CD14-positive monocyte (primary cell): ENCODE data around the gene CSNK1G2. TPM values are rescaled to one million over a fixed set of nuclear protein-coding genes. Genes with fewer than 3 reads are reported as not detected.
A peak's percentile ranks its signal among the peaks of the same experiment; 100 is the strongest.

Experiments used
- DNase-seq, 3 donors: peaks; one replicate each; pipeline ENCODE4 v3.0.0-alpha.2; 2011 to 2022
- H2AFZ ChIP-seq: 2 replicates; pipeline ENCODE4 v1.6.0; 2012; ENCODE audit warnings: mild to moderate bottlenecking, low read depth, low read length, inconsistent platforms; ENCODE audit not compliant: insufficient read depth, poor library complexity, severe bottlenecking
- H3K27ac ChIP-seq, 2 donors: 1 replicate in 1 of 2; 2 replicates in 1 of 2; pipeline ENCODE4 v1.5.1; 2012 to 2013; ENCODE audit warnings: low read length in 2 of 2, control low read depth in 1 of 2, inconsistent platforms in 1 of 2, low read depth in 1 of 2, mild to moderate bottlenecking in 1 of 2
- H3K27me3 ChIP-seq, 2 donors: one replicate each; pipeline versions ENCODE4 v1.6.0 to v1.6.1; 2011 to 2013; ENCODE audit warnings: low read length in 2 of 2; ENCODE audit not compliant: control insufficient read depth in 2 of 2, insufficient read depth in 2 of 2
- H3K36me3 ChIP-seq, 2 donors: replicated peaks in 1 of 2; 1 replicate in 1 of 2; 2 replicates in 1 of 2; pipeline versions ENCODE4 v1.5.1 to v1.6.1; 2012 to 2013; ENCODE audit warnings: low read length in 2 of 2, control low read depth in 1 of 2, inconsistent platforms in 1 of 2, mild to moderate bottlenecking in 1 of 2; ENCODE audit not compliant: insufficient read depth in 2 of 2, control insufficient read depth in 1 of 2
- H3K4me1 ChIP-seq, 2 donors: 1 replicate in 1 of 2; 2 replicates in 1 of 2; pipeline versions ENCODE4 v1.5.1 to v1.6.1; 2012 to 2013; ENCODE audit warnings: low read length in 2 of 2, control low read depth in 1 of 2, inconsistent platforms in 1 of 2, mild to moderate bottlenecking in 1 of 2, moderate library complexity in 1 of 2; ENCODE audit not compliant: insufficient read depth in 2 of 2, control insufficient read depth in 1 of 2
- H3K4me2 ChIP-seq: replicated peaks from 2 replicates; pipeline ENCODE3; 2012; ENCODE audit warnings: low read length, moderate library complexity, mild to moderate bottlenecking; ENCODE audit not compliant: poor library complexity, severe bottlenecking; ENCODE audit errors: extremely low read depth
- H3K4me3 ChIP-seq, 3 experiments: fragments of 200-600 bp in 1 of 3; sonication (generic) in 1 of 3; replicated peaks in 1 of 3; 1 replicate in 2 of 3; 2 replicates in 1 of 3; pipeline ENCODE4 v1.5.1; 2011 to 2013; ENCODE audit warnings: low read length in 3 of 3, mild to moderate bottlenecking in 3 of 3, control low read depth in 2 of 3, low read depth in 2 of 3, inconsistent platforms in 1 of 3, moderate library complexity in 1 of 3
- H3K79me2 ChIP-seq: 2 replicates; pipeline ENCODE4 v1.6.0; 2012; ENCODE audit warnings: mild to moderate bottlenecking, control low read depth, inconsistent platforms, low read length, moderate library complexity; ENCODE audit not compliant: insufficient read depth
- H3K9ac ChIP-seq: 2 replicates; pipeline ENCODE4 v1.6.0; 2017; ENCODE audit warnings: low read length, mild to moderate bottlenecking; ENCODE audit not compliant: insufficient read depth, poor library complexity, severe bottlenecking
- H3K9me3 ChIP-seq, 2 donors: replicated peaks in 1 of 2; 1 replicate in 1 of 2; 2 replicates in 1 of 2; pipeline versions ENCODE4 v1.5.1 to v1.6.1; 2012 to 2013; ENCODE audit warnings: low read length in 2 of 2, control low read depth in 1 of 2; ENCODE audit not compliant: control insufficient read depth in 1 of 2, insufficient read depth in 1 of 2
- H4K20me1 ChIP-seq: 2 replicates; pipeline ENCODE4 v1.6.0; 2012; ENCODE audit warnings: mild to moderate bottlenecking, low read length, control low read depth, moderate library complexity; ENCODE audit not compliant: insufficient read depth
- H3K27ac Mint-ChIP-seq, 7 donors: one replicate each; pipeline ENCODE4 v1.8.0; 2020; ENCODE audit warnings: mild to moderate bottlenecking in 7 of 7, mixed read lengths in 7 of 7, moderate library complexity in 6 of 7, inconsistent platforms in 2 of 7
- H3K27me3 Mint-ChIP-seq, 3 donors: one replicate each; pipeline ENCODE4 v1.8.0; 2021 to 2022; ENCODE audit warnings: low read depth in 3 of 3, mild to moderate bottlenecking in 3 of 3, mixed read lengths in 3 of 3, moderate library complexity in 3 of 3, inconsistent platforms in 1 of 3
- H3K36me3 Mint-ChIP-seq, 2 donors: one replicate each; pipeline ENCODE4 v1.8.0; 2020; ENCODE audit warnings: mixed read lengths in 2 of 2, inconsistent platforms in 1 of 2, mild to moderate bottlenecking in 1 of 2
- H3K4me1 Mint-ChIP-seq: one replicate; pipeline ENCODE4 v1.8.0; 2020; ENCODE audit warnings: mild to moderate bottlenecking, mixed read lengths
- H3K4me3 Mint-ChIP-seq, 2 donors: one replicate each; pipeline ENCODE4 v1.8.0; 2020; ENCODE audit warnings: mild to moderate bottlenecking in 2 of 2, mixed read lengths in 2 of 2, moderate library complexity in 1 of 2
- H3K9me3 Mint-ChIP-seq, 7 donors: one replicate each; pipeline ENCODE4 v1.8.0; 2020 to 2022; ENCODE audit warnings: mixed read lengths in 7 of 7, mild to moderate bottlenecking in 6 of 7, moderate library complexity in 6 of 7, inconsistent platforms in 2 of 7
- CTCF ChIP-seq: fragments of 200-600 bp; IDR thresholded peaks from one replicate; pipeline ENCODE4 v1.8.0; 2022; ENCODE audit warnings: antibody characterized with exemption, mild to moderate bottlenecking
- WGBS: methylation state at CpG from one replicate; pipeline ENCODE4 v1.1.5; 2013; ENCODE audit warnings: missing lambda C conversion rate; ENCODE audit not compliant: insufficient coverage; 5-methylcytosine and 5-hydroxymethylcytosine counted together
- intact Hi-C, 2 donors: fragments of 100-400 bp; cut with micrococcal nuclease; formaldehyde crosslinking; loops; one replicate each; pipeline versions ENCODE4 v1.15.0 to v1.15.1; 2023
- polyA plus RNA-seq, 3 donors: library from polyadenylated mRNA; depleted of rRNA in 1 of 3; unstranded in 2 of 3; stranded (reverse) in 1 of 3; fragments of 300-500 nt in 2 of 3; fragments of >200 nt in 1 of 3; fragmentation: Illumina TruSeq in 2 of 3; gene quantifications; 1 replicate in 2 of 3; 2 replicates in 1 of 3; pipeline ENCODE4 v1.2.3, GENCODE V29; 2012 to 2021

The CSNK1G2 gene
- polyA plus RNA-seq, 3 donors = 10.8 to 215 (median 20.3) TPM

DNA sequence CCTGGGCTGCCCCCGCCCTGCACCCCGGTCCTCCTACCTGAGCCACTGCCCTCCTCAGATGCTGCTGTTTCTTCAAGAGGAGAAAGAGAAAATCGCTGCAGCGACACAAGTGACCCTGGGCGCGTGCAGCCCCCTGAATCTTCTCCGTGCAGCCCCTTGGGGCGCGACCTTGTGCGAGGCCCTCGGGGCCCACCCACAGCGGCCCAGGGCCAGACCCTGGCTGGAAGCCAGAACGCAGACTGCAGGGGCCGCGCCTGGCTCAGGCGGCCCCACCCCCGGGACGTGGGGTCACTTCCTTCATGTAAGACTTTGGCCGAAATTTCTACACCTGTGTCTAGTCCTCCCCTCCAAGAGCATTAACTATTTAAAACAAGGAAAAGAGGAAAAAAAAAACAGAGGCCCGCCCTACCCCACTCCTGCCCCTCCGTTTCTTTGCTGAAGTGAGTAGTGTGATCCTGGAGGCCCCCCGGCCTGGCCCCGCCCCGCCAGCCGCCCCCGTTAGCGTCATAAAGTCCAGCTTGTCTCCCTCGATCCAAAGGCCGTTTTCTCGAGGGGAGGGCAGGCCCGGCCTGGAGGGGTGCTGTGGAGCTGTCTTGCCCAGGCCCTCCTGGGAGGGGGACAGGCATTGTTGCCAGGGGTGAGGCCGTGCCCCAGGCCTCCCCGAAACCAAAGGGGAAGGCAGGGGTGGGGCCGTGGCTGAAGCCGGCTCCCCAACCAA is 39.3 kb downstream of the CSNK1G2 start:
- Histone ChIP-seq H3K4me1 (no peaks in the 10 kb centered on the region), H3K36me3 (peaks cover 55 to 89% of the 10 kb centered on the region in 2 donors), H3K9me3 (no peaks in the 10 kb centered on the region), H3K4me2 (no peak overlapping the region), H3K9ac (no peak overlapping the region), H4K20me1 (peaks cover 79% of the 10 kb centered on the region), H3K4me3 (no peak overlapping the region), H3K27ac (no peak overlapping the region), H2AFZ (no peak overlapping the region), H3K79me2 (peaks cover 23% of the 10 kb centered on the region), H3K27me3 (no peaks in the 10 kb centered on the region)
- peaks cover 31 to 75% of the 10 kb centered on the region in 2 donors for H3K36me3 Mint-ChIP-seq
- DNase-seq = no peak
- intact Hi-C loops = no loop called here
- no peak overlapping the region for H3K4me3 Mint-ChIP-seq
- no peaks in the 10 kb centered on the region for H3K27me3 Mint-ChIP-seq
- H3K27ac Mint-ChIP-seq = no peak overlapping the region
- WGBS = 95% methylated on average over 23 of the region's 35 CpGs
- H3K4me1 Mint-ChIP-seq = no peaks in the 10 kb centered on the region
- TF ChIP-seq CTCF = no peak
- no peaks in the 10 kb centered on the region for H3K9me3 Mint-ChIP-seq

GRCh38 chr19:1980809-1981181 is 39.8 kb downstream of the CSNK1G2 start:
- Histone ChIP-seq H3K27ac (no peak overlapping the region), H2AFZ (no peak overlapping the region), H3K4me1 (no peaks in the 10 kb centered on the region), H3K79me2 (peaks cover 18% of the 10 kb centered on the region), H3K9ac (no peak overlapping the region), H4K20me1 (peaks cover 79% of the 10 kb centered on the region), H3K27me3 (no peaks in the 10 kb centered on the region), H3K9me3 (no peaks in the 10 kb centered on the region), H3K4me2 (no peak overlapping the region), H3K36me3 (peaks cover 55 to 89% of the 10 kb centered on the region in 2 donors), H3K4me3 (no peak overlapping the region)
- DNase-seq = no peak
- H3K27ac Mint-ChIP-seq = peak overlapping the region in 1 of 7 donors; percentile 86
- WGBS = 95% methylated on average over 30 of the region's 31 CpGs
- intact Hi-C loops = no loop called here
- TF ChIP-seq CTCF = no peak
- H3K36me3 Mint-ChIP-seq = peaks cover 32 to 74% of the 10 kb centered on the region in 2 donors
- H3K4me3 Mint-ChIP-seq = no peak overlapping the region
- no peaks in the 10 kb centered on the region for H3K27me3 Mint-ChIP-seq
- no peaks in the 10 kb centered on the region for H3K4me1 Mint-ChIP-seq
- H3K9me3 Mint-ChIP-seq = no peaks in the 10 kb centered on the region
